ENCODE data around the gene SIGLEC8.

GRCh38 chr19:51450730-51451307 lies 7.4 kb downstream of the SIGLEC8 start:
- TF ChIP-seq EZH2 (IDR thresholded peaks at IDR 0.05) (no peak), CTCF (IDR thresholded peaks at IDR 0.05) (no peak), EZH2phosphoT487 (IDR thresholded peaks at IDR 0.05) (no peak)
